ENCODE data around the gene OR10AD1. TPM values are rescaled to one million over a fixed set of nuclear protein-coding genes. Genes with fewer than 3 reads are reported as not detected.

Gene OR10AD1
- total and polyA plus RNA-seq, 9 of the 15 experiments (the other 6 are each of a cell fraction or from before 2014, with no cell fraction given) = not detected

DNA sequence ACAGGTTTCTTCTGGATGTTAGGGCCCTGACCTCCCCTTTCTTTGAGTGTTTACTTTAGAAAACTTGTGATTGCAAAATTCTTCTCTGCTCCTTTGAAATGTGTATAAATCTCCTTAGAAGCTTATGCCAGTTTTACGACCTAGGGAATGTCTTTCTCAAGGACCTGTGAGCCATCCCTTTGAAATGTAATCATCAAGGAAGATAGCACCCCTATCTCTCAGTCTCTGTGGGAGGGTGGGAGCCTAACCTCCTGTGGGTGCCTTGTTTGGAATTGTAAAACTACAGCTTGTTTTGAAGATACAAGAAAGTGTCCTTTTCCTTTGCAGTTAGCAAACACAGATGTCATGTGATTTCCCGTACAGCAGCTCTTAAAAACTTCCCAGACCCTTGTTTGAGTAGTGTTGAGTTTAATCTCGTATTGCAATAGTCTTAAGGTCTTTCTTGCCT lies 3.3 kb downstream of the OR10AD1 start:
- FAIRE-seq (peak; percentile 37), ATAC-seq (no peak), DNase-seq (ENCODE audit: extremely low read depth in 1 of 4, low spot score in 3 of 4) (no peak)
- no peaks in the 10 kb centered on the region for H3K27me3 ChIP-seq (ENCODE audit: control insufficient read depth in 2 of 2, insufficient read depth in 2 of 2, low read length in 2 of 2)
- no peak overlapping the region for H2AFZ ChIP-seq (ENCODE audit: low read depth, low read length)
- ChIA-PET POLR2A (interaction anchor here (0.5 to 2.1 kb wide), 12 partner anchors 11 to 627 kb away, joined by 3 to 8 read pairs (median 3); no protein-coding TSS in a partner anchor), CTCF (ENCODE audit: low intra/inter-chr PET ratio) (interaction anchor here (0.5 kb wide), 1 partner anchor 404 kb away, joined by 3 read pairs; no protein-coding TSS in a partner anchor)
- peaks cover 2% of the 10 kb centered on the region; the same call in 1 of the 2 replicates for H3K9me3 ChIP-seq (replicated peaks; ENCODE audit: control insufficient read depth, insufficient read depth, low read depth, low read length)
- no peaks in the 10 kb centered on the region; the same call in 2 of the 3 replicates for H3K36me3 ChIP-seq (ENCODE audit: control insufficient read depth, insufficient read depth, low read length)
- H4K20me1 ChIP-seq (replicated peaks; ENCODE audit: control insufficient read depth, insufficient read depth, low read length) = no peaks in the 10 kb centered on the region
- H3K9me1 ChIP-seq (ENCODE audit: control insufficient read depth, insufficient read depth, low read length) = no peaks in the 10 kb centered on the region
- H3K4me3 ChIP-seq = peak overlapping the region; percentile 73; the same call in 1 of the 2 replicates
- peak overlapping the region; percentile 99 for H3K4me2 ChIP-seq (ENCODE audit: insufficient read depth, low read length)
- H3K79me2 ChIP-seq (ENCODE audit: control insufficient read depth, insufficient read depth, low read length) = peaks cover 22% of the 10 kb centered on the region
- WGBS (ENCODE audit: insufficient coverage, low coverage, missing lambda C conversion rate) = 30% methylated on average over 3 of the region's 3 CpGs
- no TSS peak for BruUV-seq (replicated peaks)
- peak overlapping the region; percentile 3; the same call in 1 of the 3 replicates for H3K27ac ChIP-seq (ENCODE audit: extremely low read depth, low read depth, low read length)
- TF ChIP-seq CEBPG (CRISPR knock-in tag; IDR thresholded peaks at IDR 0.05) (no peak), CEBPG (tag; conservative IDR thresholded peaks at IDR 0.05 in 1 of 2, IDR thresholded peaks at IDR 0.05 in 1 of 2) (peak in 1 of 2 experiments; percentile 35; a peak in 2 of 4 replicates), CEBPB (tag; IDR thresholded peaks at IDR 0.05) (peak; percentile 65), CXXC5 (CRISPR knock-in tag; IDR thresholded peaks at IDR 0.05) (no peak), NBN (IDR thresholded peaks at IDR 0.05; ENCODE audit: low read depth) (no peak), ZNF121 (CRISPR knock-in tag; conservative IDR thresholded peaks at IDR 0.05) (no peak), ZKSCAN1 (IDR thresholded peaks at IDR 0.05; ENCODE audit: low read depth, low read length) (no peak), TFAM (CRISPR knock-in tag; conservative IDR thresholded peaks at IDR 0.05) (no peak), ZNF75A (CRISPR knock-in tag; IDR thresholded peaks at IDR 0.05) (peak; percentile 71; the same call in 1 of the 2 replicates), CBFA2T3 (IDR thresholded peaks at IDR 0.05) (0 out of 2 replicates have a peak, but pooled peaks have one; percentile 3), SMARCE1 (IDR thresholded peaks at IDR 0.05) (no peak), MYNN (IDR thresholded peaks at IDR 0.05) (no peak), MYNN (CRISPR knock-in tag; IDR thresholded peaks at IDR 0.05) (no peak), FOXA3 (CRISPR knock-in tag; conservative IDR thresholded peaks at IDR 0.05 in 1 of 2, IDR thresholded peaks at IDR 0.05 in 1 of 2) (peak in 1 of 2 experiments; percentile 40; a peak in 1 of 4 replicates)
- TF ChIP-seq, protein P1, sequence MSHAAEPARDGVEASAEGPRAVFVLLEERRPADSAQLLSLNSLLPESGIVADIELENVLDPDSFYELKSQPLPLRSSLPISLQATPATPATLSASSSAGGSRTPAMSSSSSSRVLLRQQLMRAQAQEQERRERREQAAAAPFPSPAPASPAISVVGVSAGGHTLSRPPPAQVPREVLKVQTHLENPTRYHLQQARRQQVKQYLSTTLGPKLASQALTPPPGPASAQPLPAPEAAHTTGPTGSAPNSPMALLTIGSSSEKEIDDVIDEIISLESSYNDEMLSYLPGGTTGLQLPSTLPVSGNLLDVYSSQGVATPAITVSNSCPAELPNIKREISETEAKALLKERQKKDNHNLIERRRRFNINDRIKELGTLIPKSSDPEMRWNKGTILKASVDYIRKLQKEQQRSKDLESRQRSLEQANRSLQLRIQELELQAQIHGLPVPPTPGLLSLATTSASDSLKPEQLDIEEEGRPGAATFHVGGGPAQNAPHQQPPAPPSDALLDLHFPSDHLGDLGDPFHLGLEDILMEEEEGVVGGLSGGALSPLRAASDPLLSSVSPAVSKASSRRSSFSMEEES (CRISPR knock-in tag; IDR thresholded peaks at IDR 0.05) = peak; percentile 66
- intact Hi-C loops (cut with micrococcal nuclease) (loop anchor here (2.0 kb wide), 1 partner anchor 151 kb away; the partner anchor contains the start of gene ZNF641), in situ Hi-C loops (cut with MboI) (no loop called here)
- peaks cover 4 to 9% of the 10 kb centered on the region in 2 experiments; a peak in 3 of 5 replicates for H3K4me1 ChIP-seq (replicated peaks in 1 of 2; ENCODE audit: control insufficient read depth in 2 of 2, insufficient read depth in 2 of 2, low read length in 2 of 2)
- peak overlapping the region in 1 of 2 experiments; percentile 100; a peak in 2 of 4 replicates for H3K9ac ChIP-seq (ENCODE audit: insufficient read depth in 1 of 2, low read depth in 2 of 2, low read length in 2 of 2)

Measured in K562 (cell line).